Measurements from ENCODE around the gene ZNF175.

The ZNF175 gene

GRCh38 chr19:51565583-51565982 is 5.5 kb upstream of the ZNF175 start:
- H3K4me1 Mint-ChIP-seq (ENCODE audit: low read depth) = peaks cover 4% of the 10 kb centered on the region
- peaks cover 2% of the 10 kb centered on the region for H3K9me3 Mint-ChIP-seq
- no peak overlapping the region for H3K4me3 Mint-ChIP-seq
- no peaks in the 10 kb centered on the region for H3K36me3 Mint-ChIP-seq (ENCODE audit: low read depth)
- DNase-seq = no peak
- no peak overlapping the region for H3K27ac Mint-ChIP-seq
- peaks cover 55% of the 10 kb centered on the region for H3K27me3 Mint-ChIP-seq

DNA sequence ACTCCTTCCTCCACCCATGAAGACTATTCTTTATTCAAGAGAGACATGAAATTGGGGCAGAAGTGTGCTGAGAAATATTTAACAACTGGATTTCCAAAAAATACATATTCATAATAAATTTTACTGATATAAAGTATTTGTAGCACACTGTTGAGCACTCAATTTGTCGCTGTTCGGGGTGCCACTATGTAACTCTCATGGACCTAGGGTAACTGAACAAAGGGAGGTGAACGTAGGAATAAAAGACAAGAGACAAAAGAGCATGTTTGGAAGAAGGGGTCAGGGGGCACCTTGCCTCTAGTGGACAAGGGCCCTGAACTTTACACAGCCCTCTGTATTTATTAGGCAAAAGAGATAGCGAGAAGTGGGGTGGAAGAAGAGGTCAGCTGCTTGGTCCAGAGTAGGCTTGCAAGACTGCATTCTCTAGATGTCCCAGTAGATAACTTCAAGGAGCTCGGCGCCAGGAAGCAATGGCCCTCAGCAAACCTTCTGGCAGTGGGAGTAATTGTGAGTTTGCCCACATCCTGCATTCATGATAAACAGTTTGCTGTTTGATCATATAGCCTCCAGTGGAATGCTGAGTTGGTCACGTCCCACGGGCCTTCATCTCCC is 4.5 kb upstream of the ZNF175 start:
- no peak for DNase-seq
- peaks cover 6% of the 10 kb centered on the region for H3K36me3 Mint-ChIP-seq (ENCODE audit: low read depth)
- H3K27ac Mint-ChIP-seq = no peak overlapping the region
- H3K4me1 Mint-ChIP-seq (ENCODE audit: low read depth) = peaks cover 10% of the 10 kb centered on the region
- H3K27me3 Mint-ChIP-seq = peaks cover 47% of the 10 kb centered on the region
- no peak overlapping the region for H3K4me3 Mint-ChIP-seq
- peaks cover 2% of the 10 kb centered on the region for H3K9me3 Mint-ChIP-seq

DNA sequence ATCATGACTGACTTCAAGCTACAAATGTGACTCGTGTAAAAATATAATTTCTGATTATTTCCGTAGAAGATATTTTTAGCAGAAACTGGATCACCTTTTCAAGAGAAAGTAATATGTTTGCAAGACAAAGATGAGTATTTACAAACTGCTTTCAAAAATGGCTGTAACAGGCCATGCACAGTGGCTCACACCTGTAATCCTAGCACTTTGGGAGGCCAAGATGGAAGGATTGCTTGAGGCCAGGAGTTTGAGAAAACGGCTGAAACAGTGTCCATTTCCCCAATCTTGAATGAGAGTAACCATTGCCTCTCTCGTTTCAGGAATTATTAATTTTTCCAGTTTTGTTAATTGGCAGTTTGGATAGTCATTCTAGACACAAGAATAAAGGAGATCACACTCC is 3.5 kb upstream of the ZNF175 start:
- H3K36me3 Mint-ChIP-seq (ENCODE audit: low read depth) = peaks cover 15% of the 10 kb centered on the region
- peaks cover 2% of the 10 kb centered on the region for H3K9me3 Mint-ChIP-seq
- peaks cover 40% of the 10 kb centered on the region for H3K27me3 Mint-ChIP-seq
- no peak overlapping the region for H3K27ac Mint-ChIP-seq
- DNase-seq = no peak
- H3K4me1 Mint-ChIP-seq (ENCODE audit: low read depth) = peaks cover 20% of the 10 kb centered on the region
- no peak overlapping the region for H3K4me3 Mint-ChIP-seq

GRCh38 chr19:51568456-51568855 is 2.6 kb upstream of the ZNF175 start:
- Mint-ChIP-seq H3K4me1 (ENCODE audit: low read depth) (peaks cover 29% of the 10 kb centered on the region), H3K27me3 (peaks cover 32% of the 10 kb centered on the region), H3K36me3 (ENCODE audit: low read depth) (peaks cover 22% of the 10 kb centered on the region), H3K4me3 (no peak overlapping the region), H3K27ac (no peak overlapping the region), H3K9me3 (peaks cover 2% of the 10 kb centered on the region)
- no peak for DNase-seq

DNA sequence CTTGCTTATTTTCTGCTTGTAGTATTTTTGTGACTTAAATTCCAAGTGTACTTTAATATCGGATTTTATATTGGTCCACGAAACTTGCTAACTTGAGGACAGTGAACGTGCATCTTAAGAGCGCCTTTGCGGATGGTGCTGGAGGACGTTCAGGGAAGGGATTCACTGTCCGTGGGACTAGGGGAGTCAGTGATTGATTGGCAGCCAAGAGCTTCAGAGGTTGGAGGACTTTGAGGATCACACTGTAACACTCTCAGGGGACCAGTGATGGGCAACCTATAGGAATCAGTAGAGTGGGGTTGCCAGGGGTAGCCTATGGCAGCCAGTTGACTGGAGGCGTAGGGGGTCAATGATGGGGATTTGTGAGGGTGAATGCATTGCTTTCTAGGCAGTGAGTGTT is 516 bp downstream of the ZNF175 start:
- Mint-ChIP-seq H3K36me3 (ENCODE audit: low read depth) (peaks cover 53% of the 10 kb centered on the region), H3K4me1 (ENCODE audit: low read depth) (peaks cover 44% of the 10 kb centered on the region), H3K27ac (peak overlapping the region; percentile 92), H3K9me3 (peaks cover 3% of the 10 kb centered on the region), H3K4me3 (peak overlapping the region; percentile 92), H3K27me3 (peaks cover 3% of the 10 kb centered on the region)
- DNase-seq = no peak

GRCh38 chr19:51572410-51572809 is 1.3 kb downstream of the ZNF175 start:
- H3K4me3 Mint-ChIP-seq = peak overlapping the region; percentile 92
- no peak for DNase-seq
- H3K4me1 Mint-ChIP-seq (ENCODE audit: low read depth) = peaks cover 52% of the 10 kb centered on the region
- peaks cover 6% of the 10 kb centered on the region for H3K9me3 Mint-ChIP-seq
- H3K27me3 Mint-ChIP-seq = no peaks in the 10 kb centered on the region
- H3K36me3 Mint-ChIP-seq (ENCODE audit: low read depth) = peaks cover 61% of the 10 kb centered on the region
- H3K27ac Mint-ChIP-seq = peak overlapping the region; percentile 92

- H3K4me3 Mint-ChIP-seq = no peak overlapping the region
- peaks cover 52% of the 10 kb centered on the region for H3K4me1 Mint-ChIP-seq (ENCODE audit: low read depth)
- peaks cover 63% of the 10 kb centered on the region for H3K36me3 Mint-ChIP-seq (ENCODE audit: low read depth)
- no peaks in the 10 kb centered on the region for H3K27me3 Mint-ChIP-seq
- DNase-seq = no peak
- H3K9me3 Mint-ChIP-seq = peaks cover 6% of the 10 kb centered on the region
- H3K27ac Mint-ChIP-seq = no peak overlapping the region
Observed at GRCh38 chr19:51572908-51573307, 1.8 kb downstream of the ZNF175 start.

- H3K4me3 Mint-ChIP-seq = no peak overlapping the region
- H3K9me3 Mint-ChIP-seq = peaks cover 6% of the 10 kb centered on the region
- no peaks in the 10 kb centered on the region for H3K27me3 Mint-ChIP-seq
- DNase-seq = no peak
- peaks cover 52% of the 10 kb centered on the region for H3K4me1 Mint-ChIP-seq (ENCODE audit: low read depth)
- no peak overlapping the region for H3K27ac Mint-ChIP-seq
- peaks cover 65% of the 10 kb centered on the region for H3K36me3 Mint-ChIP-seq (ENCODE audit: low read depth)
Observed at GRCh38 chr19:51573331-51573730, 2.2 kb downstream of the ZNF175 start.

- H3K36me3 Mint-ChIP-seq (ENCODE audit: low read depth) = peaks cover 90% of the 10 kb centered on the region
- peaks cover 11% of the 10 kb centered on the region for H3K9me3 Mint-ChIP-seq
- no peaks in the 10 kb centered on the region for H3K27me3 Mint-ChIP-seq
- peak overlapping the region; percentile 68 for H3K27ac Mint-ChIP-seq
- no peak overlapping the region for H3K4me3 Mint-ChIP-seq
- peaks cover 39% of the 10 kb centered on the region for H3K4me1 Mint-ChIP-seq (ENCODE audit: low read depth)
- DNase-seq = no peak
Observed at GRCh38 chr19:51576850-51577249, 5.8 kb downstream of the ZNF175 start.

DNA sequence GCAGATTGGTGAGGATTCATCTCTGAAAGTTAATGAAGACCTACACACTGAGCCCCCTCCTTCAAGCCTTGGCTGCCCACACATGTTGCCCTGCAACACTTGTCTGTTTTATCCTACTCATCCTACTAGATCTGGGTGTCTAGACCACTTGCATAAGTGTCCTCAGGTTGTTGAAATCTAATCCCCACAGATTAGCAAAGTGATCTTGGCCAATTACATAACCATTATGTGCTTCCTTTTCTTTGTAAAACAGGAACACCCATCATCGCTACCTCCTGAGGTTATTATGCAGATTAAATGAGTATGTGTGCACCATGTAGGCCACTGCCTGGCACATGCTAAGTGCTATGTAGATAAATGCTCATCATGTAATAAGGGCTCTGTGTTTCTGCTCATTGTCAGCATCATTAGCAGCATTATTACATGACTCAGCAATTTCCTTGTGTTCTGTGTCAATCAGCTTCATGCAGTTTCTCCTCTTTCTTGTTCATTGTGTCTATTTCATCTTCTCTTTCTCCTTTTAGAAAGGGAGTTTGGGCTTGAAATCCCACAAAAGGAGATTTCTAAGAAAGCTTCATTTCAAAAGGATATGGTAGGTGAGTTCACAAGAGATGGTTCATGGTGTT is 15.1 kb downstream of the ZNF175 start:
- H3K4me3 Mint-ChIP-seq = no peak overlapping the region
- H3K9me3 Mint-ChIP-seq = peaks cover 68% of the 10 kb centered on the region
- DNase-seq = no peak
- peaks cover 2% of the 10 kb centered on the region for H3K4me1 Mint-ChIP-seq (ENCODE audit: low read depth)
- peaks cover 82% of the 10 kb centered on the region for H3K36me3 Mint-ChIP-seq (ENCODE audit: low read depth)
- H3K27ac Mint-ChIP-seq = no peak overlapping the region
- H3K27me3 Mint-ChIP-seq = no peaks in the 10 kb centered on the region

- no peaks in the 10 kb centered on the region for H3K27me3 Mint-ChIP-seq
- H3K9me3 Mint-ChIP-seq = peaks cover 69% of the 10 kb centered on the region
- H3K4me1 Mint-ChIP-seq (ENCODE audit: low read depth) = peaks cover 2% of the 10 kb centered on the region
- H3K36me3 Mint-ChIP-seq (ENCODE audit: low read depth) = peaks cover 77% of the 10 kb centered on the region
- no peak overlapping the region for H3K27ac Mint-ChIP-seq
- no peak overlapping the region for H3K4me3 Mint-ChIP-seq
- no peak for DNase-seq
Observed at GRCh38 chr19:51586799-51587198, 15.7 kb downstream of the ZNF175 start.

DNA sequence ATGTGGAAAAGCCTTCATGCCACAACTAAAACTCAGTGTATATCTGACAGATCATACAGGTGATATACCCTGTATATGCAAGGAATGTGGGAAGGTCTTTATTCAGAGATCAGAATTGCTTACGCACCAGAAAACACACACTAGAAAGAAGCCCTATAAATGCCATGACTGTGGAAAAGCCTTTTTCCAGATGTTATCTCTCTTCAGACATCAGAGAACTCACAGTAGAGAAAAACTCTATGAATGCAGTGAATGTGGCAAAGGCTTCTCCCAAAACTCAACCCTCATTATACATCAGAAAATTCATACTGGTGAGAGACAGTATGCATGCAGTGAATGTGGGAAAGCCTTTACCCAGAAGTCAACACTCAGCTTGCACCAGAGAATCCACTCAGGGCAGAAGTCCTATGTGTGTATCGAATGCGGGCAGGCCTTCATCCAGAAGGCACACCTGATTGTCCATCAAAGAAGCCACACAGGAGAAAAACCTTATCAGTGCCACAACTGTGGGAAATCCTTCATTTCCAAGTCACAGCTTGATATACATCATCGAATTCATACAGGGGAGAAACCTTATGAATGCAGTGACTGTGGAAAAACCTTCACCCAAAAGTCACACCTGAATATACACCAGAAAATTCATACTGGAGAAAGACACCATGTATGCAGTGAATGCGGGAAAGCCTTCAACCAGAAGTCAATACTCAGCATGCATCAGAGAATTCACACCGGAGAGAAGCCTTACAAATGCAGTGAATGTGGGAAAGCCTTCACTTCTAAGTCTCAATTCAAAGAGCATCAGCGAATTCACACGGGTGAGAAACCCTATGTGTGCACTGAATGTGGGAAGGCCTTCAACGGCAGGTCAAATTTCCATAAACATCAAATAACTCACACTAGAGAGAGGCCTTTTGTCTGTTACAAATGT is 16.4 kb downstream of the ZNF175 start:
- no peak overlapping the region for H3K27ac Mint-ChIP-seq
- H3K36me3 Mint-ChIP-seq (ENCODE audit: low read depth) = peaks cover 70% of the 10 kb centered on the region
- no peak for DNase-seq
- no peak overlapping the region for H3K4me3 Mint-ChIP-seq
- H3K27me3 Mint-ChIP-seq = no peaks in the 10 kb centered on the region
- peaks cover 68% of the 10 kb centered on the region for H3K9me3 Mint-ChIP-seq
- peaks cover 2% of the 10 kb centered on the region for H3K4me1 Mint-ChIP-seq (ENCODE audit: low read depth)

DNA sequence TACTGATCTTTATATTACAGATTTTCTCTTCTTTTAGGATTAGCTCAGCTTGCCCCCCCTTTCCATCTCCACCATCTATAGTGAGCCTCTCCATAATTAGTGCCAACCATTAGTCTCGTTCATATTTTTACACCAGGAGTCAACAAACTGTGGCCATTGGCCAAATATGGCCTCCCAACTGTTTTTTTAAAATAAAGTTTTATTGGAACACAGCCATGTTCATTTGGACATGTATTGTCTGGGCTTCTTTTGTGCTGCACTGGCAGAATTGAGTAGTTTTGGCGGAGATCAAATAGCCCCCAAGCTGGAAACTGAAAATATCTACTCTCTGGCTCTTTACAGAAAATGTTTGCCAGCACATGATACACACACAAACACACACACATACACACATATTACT is 18.4 kb downstream of the ZNF175 start:
- Mint-ChIP-seq H3K4me1 (ENCODE audit: low read depth) (peaks cover 15% of the 10 kb centered on the region), H3K27me3 (no peaks in the 10 kb centered on the region), H3K9me3 (peaks cover 51% of the 10 kb centered on the region), H3K4me3 (no peak overlapping the region), H3K36me3 (ENCODE audit: low read depth) (peaks cover 55% of the 10 kb centered on the region), H3K27ac (no peak overlapping the region)
- DNase-seq = no peak

DNA sequence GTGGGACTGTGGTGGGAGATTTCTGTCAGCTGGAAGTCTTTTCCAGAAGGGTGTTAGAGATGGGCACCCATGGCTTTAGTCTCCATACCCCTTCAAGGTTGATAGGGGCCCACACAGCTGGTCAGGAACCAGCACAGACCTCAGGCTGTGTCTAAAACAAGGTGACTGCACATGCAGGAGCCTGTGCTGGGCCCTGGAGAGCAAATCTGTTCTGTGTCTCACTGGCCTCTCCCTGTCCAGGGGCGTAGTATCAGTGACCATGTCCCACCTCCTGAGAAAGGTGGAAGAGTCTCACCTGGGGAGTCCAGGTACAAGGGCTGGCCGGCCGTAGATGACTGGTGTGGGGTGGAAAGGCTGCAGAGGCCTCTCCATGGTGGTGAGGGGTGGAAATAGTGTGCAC is 19.4 kb downstream of the ZNF175 start:
- Mint-ChIP-seq H3K4me3 (no peak overlapping the region), H3K36me3 (ENCODE audit: low read depth) (peaks cover 45% of the 10 kb centered on the region), H3K4me1 (ENCODE audit: low read depth) (peaks cover 25% of the 10 kb centered on the region), H3K9me3 (peaks cover 48% of the 10 kb centered on the region), H3K27ac (no peak overlapping the region), H3K27me3 (no peaks in the 10 kb centered on the region)
- DNase-seq = no peak

GRCh38 chr19:51592521-51592920 is 21.4 kb downstream of the ZNF175 start:
- H3K4me3 Mint-ChIP-seq = no peak overlapping the region
- peaks cover 25% of the 10 kb centered on the region for H3K36me3 Mint-ChIP-seq (ENCODE audit: low read depth)
- H3K4me1 Mint-ChIP-seq (ENCODE audit: low read depth) = peaks cover 22% of the 10 kb centered on the region
- no peak overlapping the region for H3K27ac Mint-ChIP-seq
- H3K27me3 Mint-ChIP-seq = peaks cover 5% of the 10 kb centered on the region
- peaks cover 30% of the 10 kb centered on the region for H3K9me3 Mint-ChIP-seq
- DNase-seq = no peak

Data from activated T-cell treated with anti-CD3 and anti-CD28 coated beads, Interleukin-2, amount 50 U/mL, for 24 hours (primary cell).